ENCODE measurements around the gene DYNLT1. TPM values are rescaled to one million over a fixed set of nuclear protein-coding genes. Genes with fewer than 3 reads are reported as not detected.

DYNLT1 gene
- total RNA-seq, 1 experiment from 2014 or later = 105 TPM

DNA sequence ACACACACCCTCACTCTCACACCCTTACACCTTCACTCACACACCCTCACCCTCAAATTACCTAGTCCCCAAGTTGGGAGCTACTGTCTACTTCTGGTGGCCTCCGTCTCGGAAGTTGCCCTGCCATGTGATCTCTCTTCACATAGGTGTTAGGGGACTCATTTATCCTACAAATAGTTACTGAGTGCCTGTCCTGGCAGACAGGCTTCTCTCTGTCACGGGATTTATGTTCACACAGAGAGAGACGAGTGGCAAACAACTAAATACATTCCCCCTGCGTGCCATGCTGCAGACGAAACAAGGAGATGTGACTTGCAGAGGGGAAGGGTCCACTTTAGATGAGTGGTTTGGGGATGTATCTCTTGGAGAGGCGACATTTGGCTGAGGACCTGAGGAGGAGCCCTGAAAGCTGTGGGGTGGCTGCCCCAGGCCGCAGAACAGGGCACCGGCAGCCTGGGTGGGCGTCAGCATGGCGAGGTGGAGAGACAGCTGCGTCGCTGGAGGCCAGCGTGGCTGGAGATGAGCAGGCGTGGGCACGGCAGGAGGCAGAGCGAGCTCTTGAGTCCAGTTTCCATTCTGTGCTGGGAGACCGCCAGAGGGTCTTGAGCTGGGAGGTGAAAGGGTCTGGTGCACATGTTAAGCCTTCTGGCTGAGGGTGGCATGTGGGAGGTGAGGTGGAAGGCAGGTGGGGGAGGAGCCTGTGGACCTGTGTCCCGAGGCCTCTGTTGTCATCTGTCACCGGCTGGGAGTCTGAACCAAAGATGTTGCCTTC, 17.2 kb downstream of the DYNLT1 start:
- Histone ChIP-seq H3K4me1 (ENCODE audit: insufficient read depth, low read length) (no peaks in the 10 kb centered on the region), H3K14ac (ENCODE audit: insufficient read depth, low read length) (no peak overlapping the region), H4K5ac (ENCODE audit: insufficient read length, low read depth, low read length) (peak overlapping the region; percentile 53), H2BK120ac (ENCODE audit: low read depth, low read length, poor library complexity, severe bottlenecking) (no peak overlapping the region), H2BK12ac (ENCODE audit: insufficient read length, low read depth, low read length) (no peak overlapping the region), H2AK5ac (ENCODE audit: insufficient read length, low read length) (no peak overlapping the region), H2BK15ac (ENCODE audit: low read depth, low read length) (no peak overlapping the region), H3K23me2 (ENCODE audit: insufficient read length, low read depth, low read length, poor library complexity, severe bottlenecking) (no peaks in the 10 kb centered on the region), H3K27me3 (ENCODE audit: insufficient read depth, low read length) (no peaks in the 10 kb centered on the region), H3K4me2 (ENCODE audit: insufficient read depth, insufficient read length, low read length) (no peak overlapping the region), H3T11ph (ENCODE audit: low read length) (no peak overlapping the region), H3K79me2 (ENCODE audit: insufficient read depth, low read length) (no peaks in the 10 kb centered on the region), H4K91ac (ENCODE audit: insufficient read length, low read depth, low read length) (no peak overlapping the region), H2BK20ac (ENCODE audit: low read depth, low read length, poor library complexity, severe bottlenecking) (no peak overlapping the region), H3K23ac (ENCODE audit: insufficient read length, low read depth, low read length) (no peak overlapping the region), H2AFZ (ENCODE audit: low read length) (no peak overlapping the region), H3K4ac (ENCODE audit: low read depth, low read length) (no peak overlapping the region), H3K27ac (ENCODE audit: insufficient read length, low read depth, low read length) (no peak overlapping the region), H4K8ac (replicated peaks; ENCODE audit: insufficient read length, low read depth, low read length) (no peak overlapping the region), H2BK5ac (ENCODE audit: insufficient read length, low read length) (no peak overlapping the region), H3K79me1 (ENCODE audit: insufficient read depth, low read depth, low read length, poor library complexity, severe bottlenecking) (no peaks in the 10 kb centered on the region), H3K9me3 (ENCODE audit: control insufficient read depth, low read depth, low read length) (no peaks in the 10 kb centered on the region), H3K18ac (ENCODE audit: insufficient read length, low read depth, low read length) (no peak overlapping the region), H3K9ac (ENCODE audit: extremely low read depth, insufficient read length, low read length) (peak overlapping the region; percentile 34), H3K56ac (ENCODE audit: insufficient read length, low read depth, low read length) (no peak overlapping the region), H4K20me1 (ENCODE audit: control insufficient read depth, insufficient read depth, insufficient read length) (no peaks in the 10 kb centered on the region)
- H3K36me3 Mint-ChIP-seq (ENCODE audit: insufficient read depth in 1 of 3, low read depth in 3 of 3) = peaks cover 23 to 71% (median 49%) of the 10 kb centered on the region in 3 experiments; a peak in 6 of 7 replicates
- no peaks in the 10 kb centered on the region for H3K27me3 Mint-ChIP-seq (ENCODE audit: low read depth)
- H3K27ac Mint-ChIP-seq = peak overlapping the region; percentile 21 to 92 (median 47); a peak in 3 of 7 replicates
- no peak for DNase-seq
- no CpG with 5 or more reads among the region's 20 CpGs for WGBS (ENCODE audit: extremely low coverage, insufficient read length, low lambda C conversion rate)
- H3K4me1 Mint-ChIP-seq = peaks cover 15 to 21% of the 10 kb centered on the region in 2 experiments
- no peak overlapping the region for H3K4me3 Mint-ChIP-seq
- TF ChIP-seq, protein P1, sequence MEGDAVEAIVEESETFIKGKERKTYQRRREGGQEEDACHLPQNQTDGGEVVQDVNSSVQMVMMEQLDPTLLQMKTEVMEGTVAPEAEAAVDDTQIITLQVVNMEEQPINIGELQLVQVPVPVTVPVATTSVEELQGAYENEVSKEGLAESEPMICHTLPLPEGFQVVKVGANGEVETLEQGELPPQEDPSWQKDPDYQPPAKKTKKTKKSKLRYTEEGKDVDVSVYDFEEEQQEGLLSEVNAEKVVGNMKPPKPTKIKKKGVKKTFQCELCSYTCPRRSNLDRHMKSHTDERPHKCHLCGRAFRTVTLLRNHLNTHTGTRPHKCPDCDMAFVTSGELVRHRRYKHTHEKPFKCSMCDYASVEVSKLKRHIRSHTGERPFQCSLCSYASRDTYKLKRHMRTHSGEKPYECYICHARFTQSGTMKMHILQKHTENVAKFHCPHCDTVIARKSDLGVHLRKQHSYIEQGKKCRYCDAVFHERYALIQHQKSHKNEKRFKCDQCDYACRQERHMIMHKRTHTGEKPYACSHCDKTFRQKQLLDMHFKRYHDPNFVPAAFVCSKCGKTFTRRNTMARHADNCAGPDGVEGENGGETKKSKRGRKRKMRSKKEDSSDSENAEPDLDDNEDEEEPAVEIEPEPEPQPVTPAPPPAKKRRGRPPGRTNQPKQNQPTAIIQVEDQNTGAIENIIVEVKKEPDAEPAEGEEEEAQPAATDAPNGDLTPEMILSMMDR (conservative IDR thresholded peaks at IDR 0.05) = no peak
- H3K9me3 Mint-ChIP-seq = no peaks in the 10 kb centered on the region
